ENCODE measurements around the gene MTUS2.

The MTUS2 gene

DNA sequence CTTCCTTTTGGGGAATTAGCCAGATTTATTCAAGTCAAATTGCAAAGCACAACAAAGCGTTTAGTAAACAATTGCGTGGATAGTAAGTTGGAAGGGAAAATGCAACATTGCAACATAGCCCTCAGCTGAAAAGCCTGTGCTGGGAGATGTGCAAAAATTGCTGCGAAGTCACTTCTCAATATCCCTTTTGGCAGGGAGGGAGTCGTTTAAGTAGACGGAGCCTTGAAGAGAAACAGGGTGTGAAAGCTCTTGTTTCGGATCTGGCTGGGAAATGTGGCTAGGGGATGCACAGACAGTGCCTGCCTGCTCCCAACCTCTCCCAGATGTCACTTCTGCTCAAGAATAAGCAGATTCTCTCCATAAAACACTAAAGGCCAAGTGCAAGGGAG, 718.5 kb downstream of the MTUS2 start:
- H3K9me3 ChIP-seq (ENCODE audit: control extremely low read depth in 1 of 5, control insufficient read depth in 4 of 5, insufficient read depth in 2 of 5, low read depth in 1 of 5, low read length in 4 of 5), result no peaks in the 10 kb centered on the region
- WGBS (ENCODE audit: insufficient coverage), result 91% methylated on average over 5 of the region's 6 CpGs
- H3K27ac ChIP-seq (ENCODE audit: insufficient read depth in 1 of 2, low read depth in 1 of 2, low read length in 2 of 2, poor library complexity in 1 of 2, severe bottlenecking in 2 of 2), result no peak overlapping the region
- no peaks in the 10 kb centered on the region for H3K4me1 ChIP-seq (ENCODE audit: control extremely low read depth in 1 of 4, control insufficient read depth in 4 of 4, insufficient read depth in 4 of 4, low read length in 3 of 4)
- POLR2A ChIA-PET, result no interaction called here
- CTCF ChIA-PET, result interaction anchor here (1.2 kb wide), 1 partner anchor 24 kb away, joined by 3 read pairs; no protein-coding TSS in a partner anchor
- no peak for DNase-seq
- H3K27me3 ChIP-seq (replicated peaks in 2 of 5; ENCODE audit: control insufficient read depth in 4 of 5, insufficient read depth in 5 of 5, low read length in 4 of 5), result no peaks in the 10 kb centered on the region
- H3K36me3 ChIP-seq (ENCODE audit: control insufficient read depth in 4 of 4, insufficient read depth in 4 of 4, low read length in 3 of 4), result peaks cover 0 to 52% (median 26%) of the 10 kb centered on the region in 4 experiments
- H3K4me3 ChIP-seq (ENCODE audit: control insufficient read depth in 1 of 7, extremely low read depth in 1 of 7, insufficient read depth in 4 of 7, low read depth in 2 of 7, low read length in 6 of 7), result no peak overlapping the region

DNA sequence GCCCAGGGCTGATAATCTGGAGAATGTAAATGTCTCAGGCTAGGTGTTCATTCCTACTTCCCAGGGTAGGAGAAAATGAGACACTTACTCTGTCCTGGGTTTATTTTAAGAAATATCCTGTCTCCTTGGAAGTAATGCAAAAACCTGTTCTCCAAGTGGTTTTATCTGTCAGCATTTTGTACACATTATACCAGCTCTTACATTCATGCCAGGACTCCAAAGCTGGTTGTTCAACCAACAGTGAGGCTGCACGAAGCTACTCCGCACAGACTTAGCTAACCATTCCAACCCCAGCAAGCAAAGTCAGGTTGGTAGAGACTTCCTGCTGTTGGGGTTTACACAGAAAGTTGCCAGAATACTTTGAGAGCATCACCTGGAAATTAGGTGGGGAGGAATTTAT, 719.7 kb downstream of the MTUS2 start:
- 94% methylated on average over 2 of the region's 2 CpGs for WGBS (ENCODE audit: insufficient coverage)
- peaks cover 0 to 48% (median 18%) of the 10 kb centered on the region in 4 experiments for H3K36me3 ChIP-seq (ENCODE audit: control insufficient read depth in 4 of 4, insufficient read depth in 4 of 4, low read length in 3 of 4)
- ChIA-PET POLR2A (no interaction called here), CTCF (interaction anchor here (1.0 kb wide), 1 partner anchor 576 kb away, joined by 3 read pairs; no protein-coding TSS in a partner anchor)
- no peaks in the 10 kb centered on the region for H3K27me3 ChIP-seq (replicated peaks in 2 of 5; ENCODE audit: control insufficient read depth in 4 of 5, insufficient read depth in 5 of 5, low read length in 4 of 5)
- no peak for DNase-seq
- H3K4me1 ChIP-seq (ENCODE audit: control extremely low read depth in 1 of 4, control insufficient read depth in 4 of 4, insufficient read depth in 4 of 4, low read length in 3 of 4), result no peaks in the 10 kb centered on the region
- no peak overlapping the region for H3K27ac ChIP-seq (ENCODE audit: insufficient read depth in 1 of 2, low read depth in 1 of 2, low read length in 2 of 2, poor library complexity in 1 of 2, severe bottlenecking in 2 of 2)
- H3K4me3 ChIP-seq (ENCODE audit: control insufficient read depth in 1 of 7, extremely low read depth in 1 of 7, insufficient read depth in 4 of 7, low read depth in 2 of 7, low read length in 6 of 7), result no peak overlapping the region
- H3K9me3 ChIP-seq (ENCODE audit: control extremely low read depth in 1 of 5, control insufficient read depth in 4 of 5, insufficient read depth in 2 of 5, low read depth in 1 of 5, low read length in 4 of 5), result no peaks in the 10 kb centered on the region

DNA sequence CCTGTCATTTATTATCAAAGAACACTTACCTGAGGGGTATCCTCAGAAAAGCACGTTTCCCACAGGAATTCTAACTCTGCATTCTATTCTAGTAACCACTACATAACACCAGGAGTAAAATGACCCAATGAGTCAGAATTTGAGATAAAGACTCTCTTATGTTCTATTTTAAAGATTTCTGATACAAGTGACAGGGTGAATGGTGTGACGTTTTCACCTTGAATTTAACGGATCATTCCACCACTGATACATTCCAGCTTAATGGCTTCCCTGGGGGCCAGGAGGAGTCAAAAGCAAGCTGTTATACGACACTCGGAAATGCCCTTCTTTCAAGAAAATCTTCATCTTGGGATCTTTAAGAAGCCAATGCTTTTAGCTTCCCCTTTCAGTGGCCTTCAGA, 720.2 kb downstream of the MTUS2 start:
- Histone ChIP-seq H3K36me3 (ENCODE audit: control insufficient read depth in 4 of 4, insufficient read depth in 4 of 4, low read length in 3 of 4) (peaks cover 0 to 50% (median 17%) of the 10 kb centered on the region in 4 experiments), H3K9me3 (ENCODE audit: control extremely low read depth in 1 of 5, control insufficient read depth in 4 of 5, insufficient read depth in 2 of 5, low read depth in 1 of 5, low read length in 4 of 5) (no peaks in the 10 kb centered on the region), H3K27ac (ENCODE audit: insufficient read depth in 1 of 2, low read depth in 1 of 2, low read length in 2 of 2, poor library complexity in 1 of 2, severe bottlenecking in 2 of 2) (no peak overlapping the region), H3K4me1 (ENCODE audit: control extremely low read depth in 1 of 4, control insufficient read depth in 4 of 4, insufficient read depth in 4 of 4, low read length in 3 of 4) (no peaks in the 10 kb centered on the region), H3K4me3 (ENCODE audit: control insufficient read depth in 1 of 7, extremely low read depth in 1 of 7, insufficient read depth in 4 of 7, low read depth in 2 of 7, low read length in 6 of 7) (no peak overlapping the region), H3K27me3 (replicated peaks in 2 of 5; ENCODE audit: control insufficient read depth in 4 of 5, insufficient read depth in 5 of 5, low read length in 4 of 5) (no peaks in the 10 kb centered on the region)
- WGBS (ENCODE audit: insufficient coverage), result 95% methylated on average over 2 of the region's 5 CpGs
- DNase-seq, result no peak
- POLR2A ChIA-PET, result no interaction called here
- CTCF ChIA-PET, result interaction anchor here (1.0 kb wide), 1 partner anchor 575 kb away, joined by 3 read pairs; no protein-coding TSS in a partner anchor

DNA sequence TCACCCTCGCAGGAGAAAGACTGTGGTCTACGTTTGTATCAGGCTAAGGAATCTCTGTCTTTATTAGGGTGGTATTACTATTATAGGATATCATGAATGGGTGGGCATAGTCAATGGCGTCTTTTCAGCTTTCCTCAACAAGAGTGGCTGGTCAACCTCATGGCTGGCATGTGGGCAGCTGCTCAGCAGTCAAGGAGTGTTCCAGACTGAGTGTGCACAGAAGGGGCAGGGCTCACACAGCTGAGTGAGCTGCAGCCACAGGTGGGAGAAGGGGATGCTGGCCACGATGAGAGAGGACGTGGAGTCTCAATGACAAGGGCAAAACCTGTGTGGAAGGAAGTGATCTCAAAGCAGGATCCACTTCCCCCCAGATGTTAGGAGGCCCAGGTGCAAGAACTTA, 720.7 kb downstream of the MTUS2 start:
- Histone ChIP-seq H3K36me3 (ENCODE audit: control insufficient read depth in 4 of 4, insufficient read depth in 4 of 4, low read length in 3 of 4) (peaks cover 0 to 52% (median 15%) of the 10 kb centered on the region in 4 experiments), H3K4me3 (ENCODE audit: control insufficient read depth in 1 of 7, extremely low read depth in 1 of 7, insufficient read depth in 4 of 7, low read depth in 2 of 7, low read length in 6 of 7) (no peak overlapping the region), H3K4me1 (ENCODE audit: control extremely low read depth in 1 of 4, control insufficient read depth in 4 of 4, insufficient read depth in 4 of 4, low read length in 3 of 4) (no peaks in the 10 kb centered on the region), H3K27ac (ENCODE audit: insufficient read depth in 1 of 2, low read depth in 1 of 2, low read length in 2 of 2, poor library complexity in 1 of 2, severe bottlenecking in 2 of 2) (no peak overlapping the region), H3K27me3 (replicated peaks in 2 of 5; ENCODE audit: control insufficient read depth in 4 of 5, insufficient read depth in 5 of 5, low read length in 4 of 5) (no peaks in the 10 kb centered on the region), H3K9me3 (ENCODE audit: control extremely low read depth in 1 of 5, control insufficient read depth in 4 of 5, insufficient read depth in 2 of 5, low read depth in 1 of 5, low read length in 4 of 5) (no peaks in the 10 kb centered on the region)
- POLR2A ChIA-PET, result no interaction called here
- CTCF ChIA-PET, result interaction anchor here (1.0 kb wide), 1 partner anchor 575 kb away, joined by 3 read pairs; no protein-coding TSS in a partner anchor
- no peak for DNase-seq
- 80% methylated on average over 5 of the region's 5 CpGs for WGBS (ENCODE audit: insufficient coverage)

DNA sequence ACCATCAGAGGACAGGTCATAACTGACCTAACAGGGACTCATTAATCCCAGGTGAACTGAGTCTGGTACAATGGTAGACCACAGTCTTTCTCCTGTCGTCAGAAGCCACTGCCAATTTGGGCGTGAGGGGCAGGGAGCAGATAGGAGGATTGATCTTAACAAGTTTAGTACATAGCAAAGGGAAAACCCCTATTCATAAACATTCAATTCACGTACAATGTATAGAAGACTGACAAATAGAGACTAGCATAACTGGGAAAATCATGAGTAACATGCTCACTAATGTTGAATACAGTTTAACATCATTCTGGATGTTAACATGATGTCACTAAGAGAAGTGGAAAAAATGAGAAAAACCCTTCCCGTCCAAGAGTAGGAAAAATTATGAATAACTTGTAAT, 721.3 kb downstream of the MTUS2 start:
- Histone ChIP-seq H3K4me3 (ENCODE audit: control insufficient read depth in 1 of 7, extremely low read depth in 1 of 7, insufficient read depth in 4 of 7, low read depth in 2 of 7, low read length in 6 of 7) (no peak overlapping the region), H3K27me3 (replicated peaks in 2 of 5; ENCODE audit: control insufficient read depth in 4 of 5, insufficient read depth in 5 of 5, low read length in 4 of 5) (no peaks in the 10 kb centered on the region), H3K36me3 (ENCODE audit: control insufficient read depth in 4 of 4, insufficient read depth in 4 of 4, low read length in 3 of 4) (peaks cover 0 to 52% (median 13%) of the 10 kb centered on the region in 4 experiments), H3K27ac (ENCODE audit: insufficient read depth in 1 of 2, low read depth in 1 of 2, low read length in 2 of 2, poor library complexity in 1 of 2, severe bottlenecking in 2 of 2) (no peak overlapping the region), H3K9me3 (ENCODE audit: control extremely low read depth in 1 of 5, control insufficient read depth in 4 of 5, insufficient read depth in 2 of 5, low read depth in 1 of 5, low read length in 4 of 5) (no peaks in the 10 kb centered on the region), H3K4me1 (ENCODE audit: control extremely low read depth in 1 of 4, control insufficient read depth in 4 of 4, insufficient read depth in 4 of 4, low read length in 3 of 4) (no peaks in the 10 kb centered on the region)
- CTCF ChIA-PET, result no interaction called here
- DNase-seq, result no peak
- POLR2A ChIA-PET, result no interaction called here
- 100% methylated on average over 1 of the region's 4 CpGs for WGBS (ENCODE audit: insufficient coverage)

GRCh38 chr13:29542381-29542780, 722.2 kb downstream of the MTUS2 start:
- ChIA-PET CTCF (interaction anchor here (0.6 to 0.7 kb wide), 3 partner anchors 10 to 34 kb away, joined by 3 read pairs; no protein-coding TSS in a partner anchor), POLR2A (no interaction called here)
- no peaks in the 10 kb centered on the region for H3K9me3 ChIP-seq (ENCODE audit: control extremely low read depth in 1 of 5, control insufficient read depth in 4 of 5, insufficient read depth in 2 of 5, low read depth in 1 of 5, low read length in 4 of 5)
- WGBS (ENCODE audit: insufficient coverage), result 96% methylated on average over 5 of the region's 8 CpGs
- H3K4me3 ChIP-seq (ENCODE audit: control insufficient read depth in 1 of 7, extremely low read depth in 1 of 7, insufficient read depth in 4 of 7, low read depth in 2 of 7, low read length in 6 of 7), result no peak overlapping the region
- no peak overlapping the region for H3K27ac ChIP-seq (ENCODE audit: insufficient read depth in 1 of 2, low read depth in 1 of 2, low read length in 2 of 2, poor library complexity in 1 of 2, severe bottlenecking in 2 of 2)
- H3K27me3 ChIP-seq (replicated peaks in 2 of 5; ENCODE audit: control insufficient read depth in 4 of 5, insufficient read depth in 5 of 5, low read length in 4 of 5), result no peaks in the 10 kb centered on the region
- peaks cover 0 to 49% (median 12%) of the 10 kb centered on the region in 4 experiments for H3K36me3 ChIP-seq (ENCODE audit: control insufficient read depth in 4 of 4, insufficient read depth in 4 of 4, low read length in 3 of 4)
- peaks cover 0 to 3% (median 0%) of the 10 kb centered on the region in 4 experiments for H3K4me1 ChIP-seq (ENCODE audit: control extremely low read depth in 1 of 4, control insufficient read depth in 4 of 4, insufficient read depth in 4 of 4, low read length in 3 of 4)
- DNase-seq, result no peak

- Histone ChIP-seq H3K27ac (ENCODE audit: insufficient read depth in 1 of 2, low read depth in 1 of 2, low read length in 2 of 2, poor library complexity in 1 of 2, severe bottlenecking in 2 of 2) (no peak overlapping the region), H3K27me3 (replicated peaks in 2 of 5; ENCODE audit: control insufficient read depth in 4 of 5, insufficient read depth in 5 of 5, low read length in 4 of 5) (no peaks in the 10 kb centered on the region), H3K4me3 (ENCODE audit: control insufficient read depth in 1 of 7, extremely low read depth in 1 of 7, insufficient read depth in 4 of 7, low read depth in 2 of 7, low read length in 6 of 7) (no peak overlapping the region), H3K9me3 (ENCODE audit: control extremely low read depth in 1 of 5, control insufficient read depth in 4 of 5, insufficient read depth in 2 of 5, low read depth in 1 of 5, low read length in 4 of 5) (no peaks in the 10 kb centered on the region), H3K36me3 (ENCODE audit: control insufficient read depth in 4 of 4, insufficient read depth in 4 of 4, low read length in 3 of 4) (peaks cover 0 to 52% (median 13%) of the 10 kb centered on the region in 4 experiments), H3K4me1 (ENCODE audit: control extremely low read depth in 1 of 4, control insufficient read depth in 4 of 4, insufficient read depth in 4 of 4, low read length in 3 of 4) (peaks cover 0 to 4% (median 0%) of the 10 kb centered on the region in 4 experiments)
- ChIA-PET POLR2A (interaction anchor here (0.6 kb wide), 1 partner anchor 85 kb away, joined by 3 read pairs; no protein-coding TSS in a partner anchor), CTCF (interaction anchor here (0.7 kb wide), 1 partner anchor 226 kb away, joined by 3 read pairs; no protein-coding TSS in a partner anchor)
- 89% methylated on average over 5 of the region's 16 CpGs for WGBS (ENCODE audit: insufficient coverage)
- peak; percentile 12 to 47 (median 43) for DNase-seq
These were observed 723.4 kb downstream of the MTUS2 start for GRCh38 chr13:29543230-29544215.

Measured in common myeloid progenitor, CD34-positive (primary cell).